ENCODE results near the gene UBFD1.
"Not testable (repeated sequence)": the region's sequence is repeated elsewhere in the genome, so short reads cannot be mapped to it uniquely, and the experiment has no call there.

The UBFD1 gene

GRCh38 chr16:23556881-23557778, at the start of gene UBFD1, which contains the start of gene EARS2:
TSS of gene UBFD1 (plus strand) at chr16:23557727. CDS start at chr16:23557743, 16 bp downstream.
TSS of gene EARS2 (minus strand) at chr16:23557350. CDS start at chr16:23557343, 7 bp downstream.
- DNase-seq (ENCODE audit: low spot score) = peak; percentile 97
- ChIA-PET CTCF (interaction anchor here (0.8 to 1.1 kb wide), 2 partner anchors 52 to 56 kb away, joined by 3 to 4 read pairs; no protein-coding TSS in a partner anchor), POLR2A (ENCODE audit: low non-redundant PET) (no interaction called here)
- peak; percentile 92 for TF ChIP-seq CTCF (conservative IDR thresholded peaks at IDR 0.05; ENCODE audit: low read depth)
- H3K27ac ChIP-seq = peak within 1 kb of the TSS; percentile 90

GRCh38 chr16:23508589-23509440, 48.7 kb upstream of the UBFD1 start:
- H3K27ac ChIP-seq = peak overlapping the region; percentile 35; the same call in 1 of the 2 replicates
- no peak for TF ChIP-seq CTCF (conservative IDR thresholded peaks at IDR 0.05; ENCODE audit: low read depth)
- POLR2A ChIA-PET (ENCODE audit: low non-redundant PET) = no interaction called here
- CTCF ChIA-PET = interaction anchor here (0.6 to 1.8 kb wide), 2 partner anchors 8 to 66 kb away, joined by 5 to 6 read pairs; no protein-coding TSS in a partner anchor
- no peak for DNase-seq (ENCODE audit: low spot score)

- DNase-seq (ENCODE audit: low spot score) = no peak
- CTCF ChIA-PET = interaction anchor here (0.6 to 1.8 kb wide), 2 partner anchors 8 to 66 kb away, joined by 5 to 6 read pairs; no protein-coding TSS in a partner anchor
- H3K27ac ChIP-seq = peak overlapping the region; percentile 35; the same call in 1 of the 2 replicates
- TF ChIP-seq CTCF (conservative IDR thresholded peaks at IDR 0.05; ENCODE audit: low read depth) = no peak
- POLR2A ChIA-PET (ENCODE audit: low non-redundant PET) = no interaction called here
Measured at GRCh38 chr16:23509441-23509754, 48.1 kb upstream of the UBFD1 start.

- H3K27ac ChIP-seq = peak overlapping the region; percentile 70
- ChIA-PET CTCF (interaction anchor here (0.6 to 1.8 kb wide), 2 partner anchors 9 to 37 kb away, joined by 3 to 6 read pairs; no protein-coding TSS in a partner anchor), POLR2A (ENCODE audit: low non-redundant PET) (no interaction called here)
- DNase-seq (ENCODE audit: low spot score) = peak; percentile 19
- TF ChIP-seq CTCF (conservative IDR thresholded peaks at IDR 0.05; ENCODE audit: low read depth) = no peak
Measured at GRCh38 chr16:23509782-23510163, 47.8 kb upstream of the UBFD1 start.

GRCh38 chr16:23510164-23510914, 47.2 kb upstream of the UBFD1 start, which contains the start of gene GGA2:
TSS of gene GGA2 (minus strand) at chr16:23510494. CDS start at chr16:23510411, 83 bp downstream.
- ChIA-PET CTCF (interaction anchor here (0.6 to 1.8 kb wide), 2 partner anchors 9 to 37 kb away, joined by 3 to 6 read pairs; no protein-coding TSS in a partner anchor), POLR2A (ENCODE audit: low non-redundant PET) (interaction anchor here (0.6 kb wide), 1 partner anchor 40 kb away, joined by 3 read pairs; no protein-coding TSS in a partner anchor)
- no peak for TF ChIP-seq CTCF (conservative IDR thresholded peaks at IDR 0.05; ENCODE audit: low read depth)
- H3K27ac ChIP-seq = peak within 1 kb of the TSS; percentile 70
- DNase-seq (ENCODE audit: low spot score) = peak; percentile 81

GRCh38 chr16:23510915-23511270, 46.6 kb upstream of the UBFD1 start:
- H3K27ac ChIP-seq = peak overlapping the region; percentile 70
- not testable (repeated sequence) for DNase-seq (ENCODE audit: low spot score)
- ChIA-PET POLR2A (ENCODE audit: low non-redundant PET) (interaction anchor here (0.6 kb wide), 1 partner anchor 39 kb away, joined by 3 read pairs; no protein-coding TSS in a partner anchor), CTCF (interaction anchor here (1.8 kb wide), 1 partner anchor 10 kb away, joined by 6 read pairs; no protein-coding TSS in a partner anchor)
